Hepatocyte (in vitro differentiated cells): ENCODE measurements around the gene NANOGP8. TPM values are rescaled to one million over a fixed set of nuclear protein-coding genes. Genes with fewer than 3 reads are reported as not detected.

Experiments used
- DNase-seq: peaks from one replicate; pipeline ENCODE4 v3.0.0-alpha.2; 2016; ENCODE audit warnings: low spot score
- H2AFZ ChIP-seq: fragments of 200-600 bp; sonication (generic); 2 replicates; pipeline ENCODE4 v1.6.0; 2016; ENCODE audit warnings: antibody characterized with exemption, mild to moderate bottlenecking
- H3K27ac ChIP-seq: fragments of 200-600 bp; sonication (generic); 2 replicates; pipeline ENCODE4 v1.5.1; 2016; ENCODE audit warnings: mild to moderate bottlenecking
- H3K27me3 ChIP-seq: fragments of 200-600 bp; sonication (generic); 2 replicates; pipeline ENCODE4 v1.6.1; 2016
- H3K36me3 ChIP-seq: fragments of 200-600 bp; sonication (generic); replicated peaks from 2 replicates; pipeline ENCODE4 v1.5.1; 2016; ENCODE audit warnings: low read depth; ENCODE audit not compliant: insufficient read depth
- H3K4me1 ChIP-seq: fragments of 200-600 bp; sonication (generic); 2 replicates; pipeline ENCODE4 v1.5.1; 2016; ENCODE audit warnings: mild to moderate bottlenecking, moderate library complexity; ENCODE audit not compliant: insufficient read depth
- H3K4me2 ChIP-seq: fragments of 200-600 bp; sonication (generic); 2 replicates; pipeline ENCODE4 v1.6.0; 2016
- H3K4me3 ChIP-seq: fragments of 200-600 bp; sonication (generic); 2 replicates; pipeline ENCODE4 v1.5.1; 2016; ENCODE audit warnings: mild to moderate bottlenecking
- H3K79me2 ChIP-seq: fragments of 200-600 bp; sonication (generic); 2 replicates; pipeline ENCODE4 v1.6.0; 2017; ENCODE audit warnings: mild to moderate bottlenecking
- H3K9me2 ChIP-seq: fragments of 200-600 bp; sonication (generic); replicated peaks from 2 replicates; pipeline ENCODE4 v1.6.0; 2017; ENCODE audit warnings: mild to moderate bottlenecking; ENCODE audit not compliant: insufficient read depth
- H3K9me3 ChIP-seq: fragments of 200-600 bp; sonication (generic); 2 replicates; pipeline ENCODE4 v1.5.1; 2016; ENCODE audit warnings: low read depth, mild to moderate bottlenecking
- H4K20me1 ChIP-seq: fragments of 200-600 bp; sonication (generic); 2 replicates; pipeline ENCODE4 v1.6.0; 2016; ENCODE audit warnings: mild to moderate bottlenecking; ENCODE audit not compliant: insufficient read depth, poor library complexity, severe bottlenecking
- CTCF ChIP-seq: fragments of 200-600 bp; sonication (generic); IDR thresholded peaks from 2 replicates; pipeline ENCODE4 v1.5.1; 2016; ENCODE audit warnings: antibody characterized with exemption, mild to moderate bottlenecking; ENCODE audit not compliant: poor library complexity
- EZH2 ChIP-seq: fragments of 200-600 bp; sonication (generic); IDR thresholded peaks from 2 replicates; pipeline ENCODE4 v1.6.1; 2016; ENCODE audit warnings: antibody characterized with exemption, mild to moderate bottlenecking, borderline replicate concordance
- EZH2phosphoT487 ChIP-seq: fragments of 200-600 bp; sonication (generic); IDR thresholded peaks from one replicate; pipeline ENCODE4 v1.6.1; 2018; ENCODE audit warnings: antibody characterized with exemption, mild to moderate bottlenecking, low read depth, moderate library complexity; ENCODE audit not compliant: unreplicated experiment, severe bottlenecking
- WGBS: methylation state at CpG from one replicate; pipeline ENCODE4 v1.1.6; 2016; ENCODE audit warnings: low lambda C conversion rate; ENCODE audit errors: missing lambda C conversion rate; 5-methylcytosine and 5-hydroxymethylcytosine counted together
- polyA plus RNA-seq: library from polyadenylated mRNA; unstranded; fragments of >200 nt; fragmentation: Nextera tagmentation; extraction: Ambion mirVana; gene quantifications from 2 replicates; pipeline ENCODE4 v1.2.1, GENCODE V29; 2016
- total RNA-seq: library from RNA; depleted of rRNA; stranded (reverse); fragments of >200 nt; gene quantifications from 2 replicates; pipeline ENCODE4 v1.2.3, GENCODE V29; 2014

The NANOGP8 gene
- total and polyA plus RNA-seq, 2 experiments from 2014 or later: 0.59 TPM; not detected in 1

- H3K4me2 ChIP-seq: no peak overlapping the region
- no peaks in the 10 kb centered on the region for H3K9me3 ChIP-seq
- no peaks in the 10 kb centered on the region for H3K36me3 ChIP-seq
- H3K27me3 ChIP-seq: no peaks in the 10 kb centered on the region
- H4K20me1 ChIP-seq: no peaks in the 10 kb centered on the region
- TF ChIP-seq EZH2 (no peak), CTCF (no peak), EZH2phosphoT487 (no peak)
- no peak overlapping the region for H3K4me3 ChIP-seq
- H3K9me2 ChIP-seq: no peaks in the 10 kb centered on the region
- 86% methylated on average over 6 of the region's 6 CpGs for WGBS
- no peaks in the 10 kb centered on the region for H3K79me2 ChIP-seq
- peaks cover 4% of the 10 kb centered on the region for H3K4me1 ChIP-seq
- H3K27ac ChIP-seq: no peak overlapping the region
- no peak overlapping the region for H2AFZ ChIP-seq
- no peak for DNase-seq
Measured at GRCh38 chr15:35068846-35069475, 16.1 kb downstream of the NANOGP8 start.

- no peaks in the 10 kb centered on the region for H3K9me2 ChIP-seq
- H3K4me2 ChIP-seq: peak overlapping the region; percentile 63
- peak overlapping the region; percentile 45 for H3K27ac ChIP-seq
Measured at GRCh38 chr15:35067496-35068347, 17.4 kb downstream of the NANOGP8 start.

GRCh38 chr15:35066094-35066493 lies 19.0 kb downstream of the NANOGP8 start:
- no peak overlapping the region for H2AFZ ChIP-seq
- H3K4me2 ChIP-seq: no peak overlapping the region
- 95% methylated on average over 4 of the region's 4 CpGs for WGBS
- DNase-seq: no peak
- H3K9me3 ChIP-seq: no peaks in the 10 kb centered on the region
- H3K36me3 ChIP-seq: no peaks in the 10 kb centered on the region
- TF ChIP-seq CTCF (no peak), EZH2phosphoT487 (no peak), EZH2 (no peak)
- no peaks in the 10 kb centered on the region for H3K9me2 ChIP-seq
- no peaks in the 10 kb centered on the region for H3K27me3 ChIP-seq
- no peaks in the 10 kb centered on the region for H4K20me1 ChIP-seq
- H3K4me1 ChIP-seq: peaks cover 4% of the 10 kb centered on the region
- no peaks in the 10 kb centered on the region for H3K79me2 ChIP-seq
- H3K4me3 ChIP-seq: no peak overlapping the region
- no peak overlapping the region for H3K27ac ChIP-seq

More at GRCh38 chr15:35067496-35068347, 17.4 kb downstream of the NANOGP8 start:
- H3K27me3 ChIP-seq: no peaks in the 10 kb centered on the region
- no peaks in the 10 kb centered on the region for H3K36me3 ChIP-seq
- no peak for TF ChIP-seq EZH2phosphoT487
- no peak for TF ChIP-seq CTCF
- TF ChIP-seq EZH2: no peak
- H4K20me1 ChIP-seq: no peaks in the 10 kb centered on the region
- no peak for DNase-seq
- no peak overlapping the region for H3K4me3 ChIP-seq
- no peaks in the 10 kb centered on the region for H3K9me3 ChIP-seq
- H2AFZ ChIP-seq: peak overlapping the region; percentile 63
- WGBS: 50% methylated on average over 10 of the region's 10 CpGs
- no peaks in the 10 kb centered on the region for H3K79me2 ChIP-seq
- peaks cover 4% of the 10 kb centered on the region for H3K4me1 ChIP-seq
